Measurements from ENCODE around the gene TTC13. TPM values are rescaled to one million over a fixed set of nuclear protein-coding genes. Genes with fewer than 3 reads are reported as not detected.

The TTC13 gene
- total and polyA plus RNA-seq, 12 donors, result 6.6 to 20.7 (median 10.7) TPM

- no peak overlapping the region for H3K4me3 ChIP-seq
- H3K4me1 ChIP-seq (replicated peaks in 1 of 2), result no peaks in the 10 kb centered on the region
- TF ChIP-seq POLR2A (IDR thresholded peaks at IDR 0.05) (no peak), CTCF (IDR thresholded peaks at IDR 0.05) (no peak)
- H3K27me3 ChIP-seq, result no peaks in the 10 kb centered on the region
- H3K36me3 ChIP-seq (replicated peaks in 1 of 2), result no peaks in the 10 kb centered on the region
- DNase-seq, result no peak
- peak overlapping the region in 2 of 5 donors; percentile 31 to 65 for H3K27ac ChIP-seq
- no peaks in the 10 kb centered on the region for H3K9me3 ChIP-seq (replicated peaks in 1 of 3)
- intact Hi-C loops (cut with DNase I), result loop anchor here in 1 of 2 donors (10.0 kb wide), 2 partner anchors 116 to 304 kb away; no protein-coding TSS in a partner anchor
These were observed 67.9 kb downstream of the TTC13 start for GRCh38 chr1:230910755-230911117.

GRCh38 chr1:230909974-230910754 lies 68.5 kb downstream of the TTC13 start:
- no peaks in the 10 kb centered on the region for H3K36me3 ChIP-seq (replicated peaks in 1 of 2)
- intact Hi-C loops (cut with DNase I), result loop anchor here in 1 of 2 donors (10.0 kb wide), 2 partner anchors 115 to 305 kb away; no protein-coding TSS in a partner anchor
- no peak for TF ChIP-seq POLR2A (IDR thresholded peaks at IDR 0.05)
- TF ChIP-seq CTCF (IDR thresholded peaks at IDR 0.05), result no peak
- 85 to 90% (median 89%) methylated on average over 13 of the region's 13 CpGs for WGBS, 4 donors
- no peak overlapping the region for H3K4me3 ChIP-seq
- peak overlapping the region in 2 of 5 donors; percentile 28 to 65 for H3K27ac ChIP-seq
- H3K9me3 ChIP-seq (replicated peaks in 1 of 3), result no peaks in the 10 kb centered on the region
- H3K27me3 ChIP-seq, result no peaks in the 10 kb centered on the region
- no peak for DNase-seq
- H3K4me1 ChIP-seq (replicated peaks in 1 of 2), result no peaks in the 10 kb centered on the region

- 85 to 96% (median 92%) methylated on average over 4 of the region's 4 CpGs for WGBS, 4 donors
- Histone ChIP-seq H3K27me3 (no peaks in the 10 kb centered on the region), H3K36me3 (replicated peaks in 1 of 2) (peaks cover 0 to 5% of the 10 kb centered on the region in 2 donors), H3K4me3 (no peak overlapping the region), H3K4me1 (replicated peaks in 1 of 2) (no peaks in the 10 kb centered on the region), H3K9me3 (replicated peaks in 1 of 3) (no peaks in the 10 kb centered on the region), H3K27ac (no peak overlapping the region)
- intact Hi-C loops (cut with DNase I), result no loop called here
- TF ChIP-seq CTCF (IDR thresholded peaks at IDR 0.05) (no peak), POLR2A (IDR thresholded peaks at IDR 0.05) (no peak)
- no peak for DNase-seq
These were observed 71.0 kb downstream of the TTC13 start for GRCh38 chr1:230907472-230908205.

- intact Hi-C loops (cut with DNase I), result no loop called here
- no peak overlapping the region for H3K27ac ChIP-seq
- no peaks in the 10 kb centered on the region for H3K4me1 ChIP-seq (replicated peaks in 1 of 2)
- TF ChIP-seq CTCF (IDR thresholded peaks at IDR 0.05) (no peak), POLR2A (IDR thresholded peaks at IDR 0.05) (no peak)
- H3K36me3 ChIP-seq (replicated peaks in 1 of 2), result peaks cover 0 to 5% of the 10 kb centered on the region in 2 donors
- H3K27me3 ChIP-seq, result no peaks in the 10 kb centered on the region
- DNase-seq, result no peak
- H3K9me3 ChIP-seq (replicated peaks in 1 of 3), result no peaks in the 10 kb centered on the region
- no peak overlapping the region for H3K4me3 ChIP-seq
- 91 to 98% (median 92%) methylated on average over 2 of the region's 2 CpGs for WGBS, 4 donors
These were observed 72.4 kb downstream of the TTC13 start for GRCh38 chr1:230906226-230906625.

Data from adrenal gland (tissue), 12 donors.